GM19438 (cell line): ENCODE results near the gene PDZRN3.
"Not testable (repeated sequence)": the region's sequence is repeated elsewhere in the genome, so short reads cannot be mapped to it uniquely, and the experiment has no call there.

Experiments used
- ATAC-seq: cut with Tn5 transposase; IDR thresholded peaks from one replicate; pipeline ENCODE4 v1.9.1; 2021; ENCODE audit warnings: low read depth; ENCODE audit not compliant: unreplicated experiment

The PDZRN3 gene

GRCh38 chr3:73470860-73471259 is 153.9 kb downstream of the PDZRN3 start:
- no peak for ATAC-seq

DNA sequence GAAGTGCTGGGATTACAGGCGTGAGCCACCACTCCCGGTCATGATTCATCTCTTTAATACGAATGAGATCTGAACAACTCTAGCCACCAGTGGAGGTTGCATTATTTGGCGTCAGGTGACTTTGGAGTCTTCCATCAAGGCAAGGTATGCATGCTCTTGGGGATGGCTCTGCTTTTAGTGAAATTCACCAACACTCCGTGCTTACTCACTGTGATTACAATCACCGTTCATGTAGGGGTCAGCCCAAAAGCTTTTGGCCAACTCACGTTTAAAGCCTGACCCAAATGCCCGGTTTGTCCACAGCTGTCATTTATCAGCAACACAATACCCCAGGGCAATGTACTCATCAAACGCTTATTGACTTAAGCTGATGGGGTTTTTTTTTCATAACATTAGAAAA is 155.4 kb downstream of the PDZRN3 start:
- ATAC-seq: no peak

- ATAC-seq: no peak
These were observed 157.5 kb downstream of the PDZRN3 start for GRCh38 chr3:73467211-73467610.

GRCh38 chr3:73465926-73466325 is 158.8 kb downstream of the PDZRN3 start:
- ATAC-seq: no peak

- not testable (repeated sequence) for ATAC-seq
These were observed 160.6 kb downstream of the PDZRN3 start for GRCh38 chr3:73464126-73464525.

- ATAC-seq: no peak
These were observed 163.2 kb downstream of the PDZRN3 start for GRCh38 chr3:73461547-73461946.

- no peak for ATAC-seq
These were observed 165.0 kb downstream of the PDZRN3 start for GRCh38 chr3:73459711-73460110.

DNA sequence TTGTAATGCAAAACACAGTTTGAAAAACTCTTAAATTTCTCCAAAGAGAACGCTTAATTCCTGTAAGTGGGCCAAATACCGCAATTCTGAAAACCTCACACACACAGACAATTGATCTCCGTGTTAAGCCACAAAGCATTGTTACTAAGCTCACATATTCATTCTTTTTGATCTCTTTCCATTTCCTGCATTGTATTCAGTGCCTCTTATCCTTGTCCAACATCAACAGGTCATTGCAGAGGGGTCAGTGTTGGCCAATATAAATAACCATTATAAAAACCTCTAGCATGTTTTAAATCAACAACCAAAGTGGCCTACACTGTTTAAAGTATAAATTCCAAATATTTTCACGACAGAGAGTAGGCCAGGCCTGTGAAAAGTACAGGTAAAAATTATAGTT is 171.1 kb downstream of the PDZRN3 start:
- no peak for ATAC-seq

GRCh38 chr3:73452729-73453128 is 172.0 kb downstream of the PDZRN3 start:
- no peak for ATAC-seq

GRCh38 chr3:73451301-73451944 is 173.3 kb downstream of the PDZRN3 start:
- peak; percentile 23 for ATAC-seq

DNA sequence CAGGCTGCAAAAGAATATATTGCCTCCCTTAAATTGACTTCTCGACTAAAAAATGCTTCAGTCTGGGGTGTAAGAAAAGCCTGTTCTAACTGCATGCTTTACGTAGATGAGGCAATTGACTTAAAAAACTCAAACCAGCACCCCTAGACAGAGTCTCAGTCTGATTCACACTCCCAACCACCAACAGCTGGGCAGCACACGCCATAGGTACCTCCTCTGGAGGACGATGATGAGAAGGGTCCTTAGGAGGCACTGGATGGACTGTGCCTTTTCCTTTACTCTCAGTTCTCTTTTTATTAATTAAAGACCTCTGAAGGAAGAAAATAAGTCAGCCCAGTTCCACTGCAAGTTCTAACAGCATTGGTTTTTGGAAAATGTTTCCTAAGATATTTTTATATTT is 175.0 kb downstream of the PDZRN3 start:
- peak; percentile 27 for ATAC-seq

DNA sequence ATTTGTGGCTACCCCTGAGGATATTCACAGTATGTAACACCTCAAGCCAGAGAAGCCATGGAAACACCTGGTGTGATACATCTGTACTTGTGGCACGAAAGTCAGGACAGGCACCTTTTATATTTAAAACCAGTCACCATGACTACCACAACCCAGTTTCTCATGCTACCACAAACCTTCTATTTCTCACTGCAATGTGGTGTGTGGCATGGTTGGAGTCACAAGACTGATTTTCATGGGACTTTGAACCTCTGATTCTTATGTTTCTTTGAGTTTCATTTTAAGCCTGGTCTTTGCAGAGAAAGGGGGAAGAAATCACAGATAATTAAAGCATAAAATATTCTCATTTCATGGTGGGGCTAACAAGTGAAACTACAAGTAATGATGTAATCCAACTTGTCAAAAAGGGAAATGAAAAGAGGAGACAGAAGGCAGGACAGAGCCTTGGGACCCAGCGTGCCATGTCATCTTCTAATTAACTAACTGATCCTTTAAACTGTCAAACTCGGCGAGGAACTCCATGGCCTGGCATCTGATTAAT is 175.9 kb downstream of the PDZRN3 start:
- ATAC-seq: peak; percentile 89

GRCh38 chr3:73448041-73448440 is 176.7 kb downstream of the PDZRN3 start:
- no peak for ATAC-seq

GRCh38 chr3:73447111-73447510 is 177.6 kb downstream of the PDZRN3 start:
- no peak for ATAC-seq

- ATAC-seq: no peak
These were observed 178.2 kb downstream of the PDZRN3 start for GRCh38 chr3:73446467-73447110.

DNA sequence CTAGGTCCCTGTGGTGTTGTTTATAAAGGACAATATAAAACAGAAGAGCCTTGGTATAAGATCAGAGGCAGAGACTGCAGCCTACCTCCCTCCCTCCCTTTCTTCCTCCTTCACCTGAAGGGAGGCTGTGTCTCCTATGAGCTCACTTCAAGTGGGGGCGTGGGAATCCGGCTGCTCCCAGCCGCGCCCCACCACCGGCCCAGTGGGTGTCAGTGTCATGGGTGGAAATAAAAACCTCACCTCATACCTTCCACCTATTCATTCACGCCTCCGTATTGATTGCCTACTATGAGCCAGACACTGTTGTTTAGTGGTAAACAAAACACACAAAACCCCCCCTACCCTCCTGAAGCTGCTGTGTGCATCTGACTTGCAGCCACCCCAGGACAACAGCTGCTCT is 181.9 kb downstream of the PDZRN3 start:
- no peak for ATAC-seq

GRCh38 chr3:73442152-73442551 is 182.6 kb downstream of the PDZRN3 start:
- no peak for ATAC-seq

DNA sequence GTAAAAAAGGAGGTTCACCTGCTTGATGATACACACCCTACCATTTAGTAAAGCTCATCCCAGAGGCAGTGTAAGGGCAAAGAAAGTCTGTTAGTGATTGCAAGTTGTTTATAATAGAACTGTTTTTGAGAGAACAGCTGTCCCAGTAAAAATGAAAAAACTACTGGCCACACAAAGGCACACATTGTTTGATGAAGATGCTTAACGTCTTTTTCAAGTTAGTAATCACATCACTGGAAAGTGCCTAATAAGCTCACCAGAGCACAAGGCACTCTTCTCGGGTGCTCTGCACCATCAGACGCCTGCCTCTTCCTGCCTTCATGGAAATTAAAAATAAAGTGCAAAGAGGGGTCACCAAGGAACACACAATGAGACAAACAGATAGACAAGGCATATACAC is 186.9 kb downstream of the PDZRN3 start:
- ATAC-seq: no peak

GRCh38 chr3:73435055-73435454 is 189.7 kb downstream of the PDZRN3 start:
- ATAC-seq: no peak

DNA sequence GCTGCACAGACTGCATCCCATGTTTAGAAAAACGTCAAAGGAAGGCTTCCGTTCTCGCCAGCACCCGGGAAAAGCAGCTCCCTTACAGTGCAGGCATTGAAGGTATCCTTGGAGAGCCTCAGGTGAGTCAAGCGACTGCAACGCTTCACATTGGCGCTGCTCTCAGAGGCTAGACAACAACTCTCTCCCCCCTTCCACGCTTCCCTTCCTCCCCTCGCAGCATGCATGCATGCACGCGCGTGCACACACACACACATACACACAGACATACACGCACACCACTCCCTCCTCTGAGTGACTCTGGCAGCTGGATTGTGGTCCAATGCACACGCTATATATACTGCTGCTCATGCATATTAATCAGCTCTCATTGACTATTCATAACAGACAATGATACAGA is 191.1 kb downstream of the PDZRN3 start:
- ATAC-seq: no peak

GRCh38 chr3:73433079-73433478 is 191.7 kb downstream of the PDZRN3 start:
- ATAC-seq: no peak

DNA sequence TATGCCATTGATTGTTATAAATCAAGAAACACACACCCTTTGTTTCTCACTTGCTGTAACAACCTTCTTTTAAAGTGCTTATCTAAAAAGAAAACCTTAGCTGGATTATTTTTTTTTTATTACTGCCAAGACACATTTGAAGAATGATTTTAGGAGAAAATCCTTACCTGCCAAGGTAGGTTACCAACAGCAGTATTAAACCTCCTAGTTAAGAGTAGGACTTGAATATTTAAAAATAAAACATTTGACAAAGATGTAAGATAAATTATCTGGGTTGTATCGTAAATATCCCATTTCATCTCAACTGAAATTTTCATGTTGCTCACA is 192.1 kb downstream of the PDZRN3 start:
- ATAC-seq: no peak
